Uterus (tissue), 4 donors: ENCODE measurements around the gene SRSF5. TPM values are rescaled to one million over a fixed set of nuclear protein-coding genes. Genes with fewer than 3 reads are reported as not detected.

Experiments
- DNase-seq, 2 donors: peaks; one replicate each; pipeline ENCODE4 v3.0.0-alpha.2; 2019 to 2020
- H3K27ac ChIP-seq, 2 donors: fragments of 200-600 bp; sonication (generic); 1 replicate in 1 of 2; 2 replicates in 1 of 2; pipeline ENCODE4 v1.5.1; 2016 to 2018
- H3K27me3 ChIP-seq, 2 donors: fragments of 200-600 bp; sonication (generic); one replicate each; pipeline ENCODE4 v1.5.1; 2018 to 2019; ENCODE audit warnings: control low read depth in 1 of 2
- H3K36me3 ChIP-seq, 2 donors: fragments of 200-600 bp; sonication (generic); one replicate each; pipeline ENCODE4 v1.5.1; 2019; ENCODE audit warnings: control low read depth in 1 of 2
- H3K4me1 ChIP-seq, 2 donors: fragments of 200-600 bp; sonication (generic); one replicate each; pipeline ENCODE4 v1.5.1; 2018 to 2019; ENCODE audit warnings: control low read depth in 1 of 2
- H3K4me3 ChIP-seq, 2 donors: fragments of 200-600 bp; sonication (generic); 1 replicate in 1 of 2; 2 replicates in 1 of 2; pipeline ENCODE4 v1.5.1; 2018 to 2019; ENCODE audit warnings: mild to moderate bottlenecking in 1 of 2
- H3K9me3 ChIP-seq, 2 donors: fragments of 200-600 bp; sonication (generic); one replicate each; pipeline ENCODE4 v1.5.1; 2019; ENCODE audit warnings: control low read depth in 1 of 2
- CTCF ChIP-seq, 4 experiments: fragments of 200-600 bp in 2 of 4; fragments of 450-650 bp in 2 of 4; sonication (generic) in 2 of 4; IDR thresholded peaks; one replicate each; pipeline ENCODE4 v1.5.1; 2016 to 2019; ENCODE audit warnings: antibody characterized with exemption in 4 of 4, mild to moderate bottlenecking in 2 of 4, moderate library complexity in 1 of 4
- POLR2A ChIP-seq, 2 donors: fragments of 450-650 bp; IDR thresholded peaks; one replicate each; pipeline ENCODE4 v1.6.1; 2016; ENCODE audit warnings: antibody characterized with exemption in 2 of 2, mild to moderate bottlenecking in 1 of 2, moderate library complexity in 1 of 2
- intact Hi-C: fragments of 100-400 bp; cut with DNase I; formaldehyde crosslinking; loops from one replicate; pipeline ENCODE4 v1.15.1; 2023; ENCODE audit warnings: low total_unique reads
- total RNA-seq, 4 donors: library from RNA; depleted of rRNA in 3 of 4; stranded (reverse); fragments of >200 nt in 3 of 4; gene quantifications; one replicate each; pipeline versions ENCODE4 v1.1.0 to v1.2.4, GENCODE V29; 2014 to 2023
- donor health status: DM: yes; HTN: yes; CAD: no.

The SRSF5 gene
- total RNA-seq, 4 donors from 2014 or later: 183 to 570 (median 403) TPM

GRCh38 chr14:69752773-69753172 lies 14.2 kb upstream of the SRSF5 start:
- no peak for TF ChIP-seq POLR2A (IDR thresholded peaks at IDR 0.05)
- Histone ChIP-seq H3K27me3 (no peaks in the 10 kb centered on the region), H3K36me3 (no peaks in the 10 kb centered on the region), H3K9me3 (no peaks in the 10 kb centered on the region), H3K27ac (no peak overlapping the region), H3K4me1 (no peaks in the 10 kb centered on the region), H3K4me3 (no peak overlapping the region)
- no peak for DNase-seq
- intact Hi-C loops: no loop called here

GRCh38 chr14:69753860-69754259 lies 13.1 kb upstream of the SRSF5 start:
- no peak for DNase-seq
- no peaks in the 10 kb centered on the region for H3K27me3 ChIP-seq
- H3K36me3 ChIP-seq: no peaks in the 10 kb centered on the region
- TF ChIP-seq POLR2A (IDR thresholded peaks at IDR 0.05) (no peak), CTCF (IDR thresholded peaks at IDR 0.05) (no peak)
- intact Hi-C loops: no loop called here
- no peak overlapping the region for H3K4me3 ChIP-seq
- no peaks in the 10 kb centered on the region for H3K9me3 ChIP-seq
- no peak overlapping the region for H3K27ac ChIP-seq
- H3K4me1 ChIP-seq: no peaks in the 10 kb centered on the region

- Histone ChIP-seq H3K9me3 (no peaks in the 10 kb centered on the region), H3K27ac (no peak overlapping the region), H3K27me3 (no peaks in the 10 kb centered on the region), H3K4me3 (no peak overlapping the region), H3K4me1 (no peaks in the 10 kb centered on the region), H3K36me3 (no peaks in the 10 kb centered on the region)
- DNase-seq: no peak
- intact Hi-C loops: no loop called here
- TF ChIP-seq POLR2A (IDR thresholded peaks at IDR 0.05) (no peak), CTCF (IDR thresholded peaks at IDR 0.05) (no peak)
These were observed 12.5 kb upstream of the SRSF5 start for GRCh38 chr14:69754487-69754886.

- TF ChIP-seq POLR2A (IDR thresholded peaks at IDR 0.05) (no peak), CTCF (IDR thresholded peaks at IDR 0.05) (no peak)
- H3K4me1 ChIP-seq: no peaks in the 10 kb centered on the region
- DNase-seq: no peak
- no peaks in the 10 kb centered on the region for H3K27me3 ChIP-seq
- no peaks in the 10 kb centered on the region for H3K36me3 ChIP-seq
- intact Hi-C loops: no loop called here
- no peaks in the 10 kb centered on the region for H3K9me3 ChIP-seq
- H3K4me3 ChIP-seq: no peak overlapping the region
- no peak overlapping the region for H3K27ac ChIP-seq
These were observed 11.6 kb upstream of the SRSF5 start for GRCh38 chr14:69755296-69755695.

GRCh38 chr14:69755784-69756183 lies 11.2 kb upstream of the SRSF5 start:
- no peak for DNase-seq
- no peaks in the 10 kb centered on the region for H3K27me3 ChIP-seq
- no peaks in the 10 kb centered on the region for H3K36me3 ChIP-seq
- no peaks in the 10 kb centered on the region for H3K4me1 ChIP-seq
- H3K9me3 ChIP-seq: no peaks in the 10 kb centered on the region
- no peak for TF ChIP-seq POLR2A (IDR thresholded peaks at IDR 0.05)
- no peak for TF ChIP-seq CTCF (IDR thresholded peaks at IDR 0.05)
- no peak overlapping the region for H3K27ac ChIP-seq
- no peak overlapping the region for H3K4me3 ChIP-seq
- intact Hi-C loops: no loop called here

- no peaks in the 10 kb centered on the region for H3K27me3 ChIP-seq
- no peaks in the 10 kb centered on the region for H3K9me3 ChIP-seq
- no peak overlapping the region for H3K4me3 ChIP-seq
- no peaks in the 10 kb centered on the region for H3K36me3 ChIP-seq
- TF ChIP-seq POLR2A (IDR thresholded peaks at IDR 0.05): no peak
- no peak for TF ChIP-seq CTCF (IDR thresholded peaks at IDR 0.05)
- intact Hi-C loops: no loop called here
- H3K27ac ChIP-seq: no peak overlapping the region
- H3K4me1 ChIP-seq: no peaks in the 10 kb centered on the region
- DNase-seq: no peak
These were observed 10.6 kb upstream of the SRSF5 start for GRCh38 chr14:69756298-69756697.
